GM18868 (cell line): ENCODE results near the gene MMRN1.

Experiments
- ATAC-seq: cut with Tn5 transposase; IDR thresholded peaks from one replicate; pipeline ENCODE4 v1.9.1; 2021; ENCODE audit warnings: mild to moderate bottlenecking, moderate library complexity; ENCODE audit not compliant: unreplicated experiment

Gene MMRN1

DNA sequence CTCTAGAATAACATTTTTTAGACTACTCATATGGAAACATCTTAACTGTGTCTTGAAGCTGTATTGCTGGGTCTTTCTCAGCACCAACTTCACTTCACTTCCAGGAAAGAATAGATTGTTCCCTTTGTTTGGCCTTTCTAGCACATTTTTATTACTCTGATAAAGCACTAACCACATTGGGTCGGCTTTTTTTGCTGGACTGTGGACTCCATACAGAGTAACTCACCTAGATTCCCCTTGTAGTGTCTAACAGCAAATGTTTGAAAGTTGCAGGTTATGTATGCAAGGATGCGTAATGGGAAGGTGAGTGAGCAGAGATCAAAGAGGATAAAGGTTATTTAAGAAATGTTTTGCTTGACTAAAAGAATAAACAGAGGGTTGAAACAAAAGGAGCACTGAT, 101.2 kb downstream of the MMRN1 start:
- no peak for ATAC-seq

- ATAC-seq = no peak
Measured at GRCh38 chr4:89997171-89997704, 102.6 kb downstream of the MMRN1 start.

GRCh38 chr4:89998469-89999011, 103.9 kb downstream of the MMRN1 start:
- ATAC-seq = no peak

DNA sequence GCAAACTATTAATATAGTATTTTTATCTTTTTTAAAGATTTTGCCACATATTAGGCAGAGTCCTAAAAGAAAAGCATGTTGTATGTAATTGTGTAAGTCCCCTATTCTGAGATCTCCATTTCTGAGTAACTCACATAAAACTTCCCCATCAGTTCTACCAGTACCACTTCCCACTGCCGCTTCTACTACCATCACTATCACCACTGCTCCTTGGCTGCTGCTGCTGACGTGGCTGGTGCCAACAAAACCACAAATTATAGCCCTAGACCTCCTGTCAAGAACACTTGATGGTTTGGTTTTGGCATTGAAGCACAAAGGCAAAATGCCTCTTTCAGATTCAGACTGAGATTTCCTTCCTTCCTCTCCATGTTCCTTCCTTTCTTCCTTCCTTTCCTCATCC, 106.4 kb downstream of the MMRN1 start:
- ATAC-seq = no peak

- no peak for ATAC-seq
Measured at GRCh38 chr4:90002441-90003062, 107.9 kb downstream of the MMRN1 start.
